BE2C (cell line): ENCODE data around the gene CTDP1. TPM values are rescaled to one million over a fixed set of nuclear protein-coding genes. Genes with fewer than 3 reads are reported as not detected.

Source experiments
- DNase-seq: peaks from one replicate; pipeline ENCODE4 v3.0.0-alpha.2; 2020
- H3K27me3 ChIP-seq: fragments of 250-450 bp; sonication (Bioruptor Pico); 2 replicates; pipeline ENCODE4 v1.5.1; 2020; ENCODE audit warnings: mild to moderate bottlenecking
- H3K36me3 ChIP-seq: fragments of 250-450 bp; sonication (Bioruptor Pico); 2 replicates; pipeline ENCODE4 v1.5.1; 2020; ENCODE audit warnings: mild to moderate bottlenecking
- H3K4me1 ChIP-seq: fragments of 250-450 bp; sonication (Bioruptor Pico); 2 replicates; pipeline ENCODE4 v1.5.1; 2020
- H3K4me3 ChIP-seq: 2 replicates; pipeline ENCODE4 v1.5.1; 2011; ENCODE audit warnings: low read depth, low read length
- H3K9me3 ChIP-seq: fragments of 250-450 bp; sonication (Bioruptor Pico); 2 replicates; pipeline ENCODE4 v1.5.1; 2020
- polyA plus RNA-seq: library from polyadenylated mRNA; unstranded; fragments of >200 nt; gene quantifications from one replicate; pipeline ENCODE4 v1.2.1, GENCODE V29; 2012; ENCODE audit warnings: low read depth, missing spikeins; ENCODE audit not compliant: insufficient read length, insufficient read depth
- TF ChIP-seq, protein P1 (sequence below): IDR thresholded peaks from 2 replicates; pipeline ENCODE4 v1.5.1; 2012; ENCODE audit warnings: mild to moderate bottlenecking, low read depth, low read length

The CTDP1 gene, protein sequence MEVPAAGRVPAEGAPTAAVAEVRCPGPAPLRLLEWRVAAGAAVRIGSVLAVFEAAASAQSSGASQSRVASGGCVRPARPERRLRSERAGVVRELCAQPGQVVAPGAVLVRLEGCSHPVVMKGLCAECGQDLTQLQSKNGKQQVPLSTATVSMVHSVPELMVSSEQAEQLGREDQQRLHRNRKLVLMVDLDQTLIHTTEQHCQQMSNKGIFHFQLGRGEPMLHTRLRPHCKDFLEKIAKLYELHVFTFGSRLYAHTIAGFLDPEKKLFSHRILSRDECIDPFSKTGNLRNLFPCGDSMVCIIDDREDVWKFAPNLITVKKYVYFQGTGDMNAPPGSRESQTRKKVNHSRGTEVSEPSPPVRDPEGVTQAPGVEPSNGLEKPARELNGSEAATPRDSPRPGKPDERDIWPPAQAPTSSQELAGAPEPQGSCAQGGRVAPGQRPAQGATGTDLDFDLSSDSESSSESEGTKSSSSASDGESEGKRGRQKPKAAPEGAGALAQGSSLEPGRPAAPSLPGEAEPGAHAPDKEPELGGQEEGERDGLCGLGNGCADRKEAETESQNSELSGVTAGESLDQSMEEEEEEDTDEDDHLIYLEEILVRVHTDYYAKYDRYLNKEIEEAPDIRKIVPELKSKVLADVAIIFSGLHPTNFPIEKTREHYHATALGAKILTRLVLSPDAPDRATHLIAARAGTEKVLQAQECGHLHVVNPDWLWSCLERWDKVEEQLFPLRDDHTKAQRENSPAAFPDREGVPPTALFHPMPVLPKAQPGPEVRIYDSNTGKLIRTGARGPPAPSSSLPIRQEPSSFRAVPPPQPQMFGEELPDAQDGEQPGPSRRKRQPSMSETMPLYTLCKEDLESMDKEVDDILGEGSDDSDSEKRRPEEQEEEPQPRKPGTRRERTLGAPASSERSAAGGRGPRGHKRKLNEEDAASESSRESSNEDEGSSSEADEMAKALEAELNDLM
- 18.1 TPM for polyA plus RNA-seq

DNA sequence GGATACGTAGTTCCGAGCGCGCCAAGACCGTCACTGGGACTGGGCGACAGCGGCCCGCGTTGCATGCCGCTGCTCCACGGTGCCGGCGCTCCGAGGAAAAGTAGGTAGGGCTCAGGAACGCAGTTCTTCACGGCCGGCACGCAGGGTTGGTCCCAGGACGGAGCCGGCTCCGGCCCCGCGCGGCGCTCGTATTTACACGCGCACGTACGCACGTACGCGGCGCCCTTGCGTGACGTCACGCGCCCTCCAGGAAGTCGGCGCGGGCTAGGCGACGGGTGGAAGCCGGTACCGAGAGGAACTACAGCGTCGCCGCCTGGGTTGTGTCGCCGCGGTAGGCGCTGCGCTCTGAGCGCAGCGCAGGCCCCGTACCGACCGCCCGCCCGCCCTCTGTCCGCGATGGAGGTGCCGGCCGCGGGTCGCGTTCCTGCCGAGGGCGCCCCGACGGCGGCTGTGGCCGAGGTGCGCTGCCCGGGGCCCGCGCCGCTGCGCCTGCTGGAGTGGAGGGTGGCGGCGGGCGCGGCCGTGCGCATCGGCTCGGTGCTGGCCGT lies at the start of gene CTDP1:
Gene CTDP1, plus strand, starts transcription at position 252 of the 548 bp plus-strand sequence. Its CDS starts 145 bp downstream, at position 397.
- Histone ChIP-seq H3K36me3 (no peaks in the 10 kb centered on the region), H3K27me3 (no peaks in the 10 kb centered on the region), H3K4me1 (no peaks in the 10 kb centered on the region; the same call in 1 of the 2 replicates), H3K4me3 (peak within 1 kb of the TSS; percentile 73), H3K9me3 (no peaks in the 10 kb centered on the region)
- TF ChIP-seq, protein P1, sequence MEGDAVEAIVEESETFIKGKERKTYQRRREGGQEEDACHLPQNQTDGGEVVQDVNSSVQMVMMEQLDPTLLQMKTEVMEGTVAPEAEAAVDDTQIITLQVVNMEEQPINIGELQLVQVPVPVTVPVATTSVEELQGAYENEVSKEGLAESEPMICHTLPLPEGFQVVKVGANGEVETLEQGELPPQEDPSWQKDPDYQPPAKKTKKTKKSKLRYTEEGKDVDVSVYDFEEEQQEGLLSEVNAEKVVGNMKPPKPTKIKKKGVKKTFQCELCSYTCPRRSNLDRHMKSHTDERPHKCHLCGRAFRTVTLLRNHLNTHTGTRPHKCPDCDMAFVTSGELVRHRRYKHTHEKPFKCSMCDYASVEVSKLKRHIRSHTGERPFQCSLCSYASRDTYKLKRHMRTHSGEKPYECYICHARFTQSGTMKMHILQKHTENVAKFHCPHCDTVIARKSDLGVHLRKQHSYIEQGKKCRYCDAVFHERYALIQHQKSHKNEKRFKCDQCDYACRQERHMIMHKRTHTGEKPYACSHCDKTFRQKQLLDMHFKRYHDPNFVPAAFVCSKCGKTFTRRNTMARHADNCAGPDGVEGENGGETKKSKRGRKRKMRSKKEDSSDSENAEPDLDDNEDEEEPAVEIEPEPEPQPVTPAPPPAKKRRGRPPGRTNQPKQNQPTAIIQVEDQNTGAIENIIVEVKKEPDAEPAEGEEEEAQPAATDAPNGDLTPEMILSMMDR: no peak
- DNase-seq: peak; percentile 84

DNA sequence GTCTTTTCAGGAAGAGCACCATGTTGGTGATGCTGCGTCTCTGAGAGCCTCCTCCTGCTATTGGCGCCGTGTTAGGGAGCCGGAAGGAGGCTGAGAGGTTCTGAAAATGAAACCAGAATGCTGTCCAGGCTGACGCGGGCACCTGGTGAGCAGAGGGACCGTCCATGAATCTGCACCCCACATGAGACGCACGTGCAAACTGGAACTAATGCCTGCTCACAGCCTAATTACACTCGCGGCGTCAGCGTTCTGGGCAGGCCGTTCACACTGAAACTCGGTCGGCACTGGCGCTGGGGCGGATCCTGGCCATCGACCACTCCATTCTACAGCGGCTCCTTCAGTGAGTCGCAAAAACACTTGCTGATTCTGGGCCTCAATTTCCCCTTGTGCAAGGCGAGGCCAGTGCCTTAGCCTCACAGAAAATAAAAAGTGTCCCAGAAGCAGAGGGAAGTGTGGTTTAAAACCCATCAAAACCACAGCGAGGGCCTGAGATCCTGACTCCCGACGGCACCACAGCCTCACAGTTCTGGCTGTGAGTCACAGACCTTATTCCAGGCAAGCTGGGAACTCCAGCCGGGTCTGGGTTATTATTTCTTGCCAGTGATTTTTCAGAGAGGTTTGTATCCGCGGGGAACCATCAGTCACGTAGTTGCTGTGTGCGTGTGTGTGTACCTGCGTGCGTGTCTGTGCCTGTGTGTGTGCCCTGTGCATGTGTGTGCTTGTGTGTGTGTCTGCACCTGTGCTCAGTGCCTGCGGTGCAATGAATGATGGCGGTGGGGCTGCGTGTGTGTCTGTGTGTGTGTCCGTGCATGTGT lies 49.1 kb upstream of the CTDP1 start:
- TF ChIP-seq, protein P1: no peak
- Histone ChIP-seq H3K9me3 (no peaks in the 10 kb centered on the region), H3K4me1 (no peaks in the 10 kb centered on the region), H3K27me3 (no peaks in the 10 kb centered on the region), H3K4me3 (no peak overlapping the region), H3K36me3 (no peaks in the 10 kb centered on the region)
- no peak for DNase-seq

DNA sequence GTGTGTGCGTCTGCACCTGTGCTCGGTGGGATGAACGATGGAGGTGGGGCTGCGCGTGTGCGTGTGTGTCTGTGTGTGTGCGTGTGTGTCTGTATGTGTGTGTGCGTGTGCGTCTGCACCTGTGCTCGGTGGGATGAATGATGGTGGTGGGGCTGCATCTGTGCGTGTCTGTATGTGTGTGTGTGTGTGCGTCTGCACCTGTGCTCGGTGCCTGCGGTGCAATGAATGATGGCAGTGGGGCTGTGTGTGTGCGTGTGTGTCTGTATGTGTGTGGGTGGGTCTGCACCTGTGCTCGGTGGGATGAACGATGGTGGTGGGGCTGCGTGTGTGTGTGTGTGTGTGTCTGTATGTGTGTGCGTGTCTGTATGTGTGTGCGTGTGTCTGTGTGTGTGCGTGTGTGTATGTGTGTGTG lies 48.5 kb upstream of the CTDP1 start:
- Histone ChIP-seq H3K27me3 (no peaks in the 10 kb centered on the region), H3K36me3 (no peaks in the 10 kb centered on the region), H3K4me3 (no peak overlapping the region), H3K9me3 (no peaks in the 10 kb centered on the region), H3K4me1 (no peaks in the 10 kb centered on the region)
- TF ChIP-seq, protein P1: no peak
- no peak for DNase-seq

DNA sequence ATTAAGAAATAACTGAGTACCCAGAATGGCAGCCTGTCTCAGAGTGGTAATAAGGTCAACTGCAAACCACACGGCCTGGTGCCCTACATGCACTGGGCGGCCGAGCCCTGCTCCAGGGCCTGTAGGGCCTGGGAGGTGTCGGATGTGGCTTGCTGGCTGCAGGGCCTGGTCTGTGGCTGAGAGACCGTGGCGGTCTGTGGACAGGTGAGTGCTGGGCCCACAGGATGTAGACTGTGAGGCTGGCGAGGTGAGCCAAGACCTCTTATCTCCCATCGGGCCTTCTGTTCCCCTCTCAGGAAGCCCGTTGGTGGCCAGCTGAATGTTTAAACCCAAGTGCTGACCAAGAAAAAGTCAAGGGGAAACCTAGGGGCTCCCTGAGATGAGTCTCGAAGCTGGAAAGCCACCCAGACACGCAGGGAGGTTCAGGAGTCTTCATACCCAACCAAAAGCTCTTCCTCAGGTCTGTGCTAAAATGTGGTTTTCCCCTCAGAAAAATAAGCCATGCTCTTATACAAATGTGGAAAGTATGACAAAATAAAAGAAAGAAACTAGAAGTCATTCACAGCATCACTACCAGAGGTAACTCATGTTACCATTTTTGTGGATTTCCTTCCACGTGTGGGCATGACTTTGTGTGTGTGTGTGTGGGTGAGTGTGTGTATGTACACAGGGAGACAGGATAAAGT lies 47.7 kb upstream of the CTDP1 start:
- TF ChIP-seq, protein P1: no peak
- no peak for DNase-seq
- Histone ChIP-seq H3K4me1 (no peaks in the 10 kb centered on the region), H3K36me3 (no peaks in the 10 kb centered on the region), H3K27me3 (no peaks in the 10 kb centered on the region), H3K4me3 (no peak overlapping the region), H3K9me3 (no peaks in the 10 kb centered on the region)

DNA sequence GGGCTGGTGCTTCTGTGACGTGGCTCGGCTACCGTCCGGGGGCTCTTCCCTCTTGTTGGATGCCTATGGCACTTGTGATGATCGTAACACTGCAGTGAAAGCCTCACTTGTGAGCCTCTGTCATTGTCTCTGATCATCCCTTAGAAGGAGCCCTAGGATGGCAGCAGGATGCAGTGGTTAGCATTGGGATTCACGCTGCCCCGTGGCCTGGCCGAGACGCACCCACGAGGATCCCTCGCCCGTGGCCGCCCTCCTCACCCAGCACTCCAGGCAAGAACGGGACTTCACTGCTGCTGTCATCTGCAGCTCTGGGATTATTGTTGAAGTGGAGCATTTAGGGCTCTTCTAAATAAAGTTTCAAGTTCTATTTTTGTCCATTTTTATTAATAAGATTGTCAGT lies 46.8 kb upstream of the CTDP1 start:
- no peak overlapping the region for H3K4me3 ChIP-seq
- no peaks in the 10 kb centered on the region for H3K9me3 ChIP-seq
- H3K36me3 ChIP-seq: no peaks in the 10 kb centered on the region
- H3K27me3 ChIP-seq: no peaks in the 10 kb centered on the region
- H3K4me1 ChIP-seq: no peaks in the 10 kb centered on the region
- no peak for DNase-seq
- TF ChIP-seq, protein P1: no peak
